HG02970 (cell line): Measurements from ENCODE around the gene ERICH6B.

Experiments
- ATAC-seq: cut with Tn5 transposase; IDR thresholded peaks from one replicate; pipeline ENCODE4 v1.9.1; 2021; ENCODE audit warnings: mild to moderate bottlenecking, moderate library complexity, moderate number of reproducible peaks; ENCODE audit not compliant: unreplicated experiment, low FRiP score

The ERICH6B gene

DNA sequence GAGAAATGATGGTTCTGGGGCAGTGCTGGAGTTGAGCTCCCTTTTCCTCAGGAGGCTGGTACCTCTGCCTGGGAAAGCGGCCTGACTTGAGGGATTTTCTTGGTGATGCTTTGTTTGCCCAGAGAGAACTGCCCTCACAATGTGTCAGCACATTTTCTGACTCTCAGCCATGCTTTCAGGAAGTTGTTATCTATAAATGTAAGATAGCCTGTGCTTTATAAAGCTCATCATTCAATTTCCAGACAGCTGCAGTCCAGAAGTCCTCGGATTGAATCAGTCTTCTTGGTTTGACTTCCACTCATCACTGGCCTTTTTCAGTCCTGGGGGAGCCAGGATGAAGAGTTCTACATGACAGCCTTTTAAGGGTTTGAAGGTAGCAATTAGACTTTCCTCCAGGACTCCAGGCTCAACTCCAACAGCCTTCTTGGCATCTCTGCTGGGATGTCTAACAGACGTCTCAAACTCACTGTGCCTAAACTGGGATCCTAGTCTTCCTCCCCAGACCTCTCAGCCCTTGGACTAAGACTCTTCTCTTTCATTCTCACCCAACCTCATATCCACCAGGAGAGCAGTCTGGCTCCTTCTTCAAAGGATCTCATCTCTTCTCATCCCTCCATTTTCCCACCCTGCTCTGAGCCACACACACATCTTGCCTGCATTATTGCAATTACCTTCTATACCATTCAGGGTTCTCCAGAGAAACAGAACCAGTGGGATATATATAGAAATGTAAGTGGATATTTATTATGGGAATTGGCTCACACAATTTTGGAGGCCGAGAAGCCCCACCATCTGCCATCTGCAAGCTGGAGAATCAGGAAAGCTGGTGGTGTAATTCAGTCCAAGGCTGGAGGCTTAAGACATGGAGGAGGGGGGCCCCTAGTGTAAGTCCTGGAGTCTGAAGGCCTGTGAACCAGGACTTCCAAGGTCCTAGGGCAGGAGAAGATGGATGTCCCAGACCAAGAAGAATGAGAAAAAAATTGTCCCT, 13.1 kb downstream of the ERICH6B start:
- ATAC-seq: no peak

DNA sequence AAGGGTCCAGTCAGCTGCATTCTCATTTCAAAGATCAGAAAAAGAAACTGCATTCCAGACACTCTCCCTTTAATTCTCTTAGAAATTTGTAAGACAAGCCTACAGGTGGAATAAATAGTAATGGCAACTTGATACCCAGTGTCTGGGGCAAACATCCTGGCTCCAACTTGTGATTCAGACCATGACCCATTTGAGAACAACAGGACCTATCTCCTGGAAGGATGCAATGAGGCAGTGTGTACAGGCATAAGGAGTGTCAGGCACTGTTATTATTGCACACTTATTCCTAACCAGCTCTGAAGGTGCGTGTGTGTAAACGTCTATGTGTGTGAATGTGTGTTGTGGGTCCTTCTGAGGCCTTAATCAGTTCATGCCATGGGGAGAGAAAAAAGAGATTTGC, 13.9 kb downstream of the ERICH6B start:
- no peak for ATAC-seq

DNA sequence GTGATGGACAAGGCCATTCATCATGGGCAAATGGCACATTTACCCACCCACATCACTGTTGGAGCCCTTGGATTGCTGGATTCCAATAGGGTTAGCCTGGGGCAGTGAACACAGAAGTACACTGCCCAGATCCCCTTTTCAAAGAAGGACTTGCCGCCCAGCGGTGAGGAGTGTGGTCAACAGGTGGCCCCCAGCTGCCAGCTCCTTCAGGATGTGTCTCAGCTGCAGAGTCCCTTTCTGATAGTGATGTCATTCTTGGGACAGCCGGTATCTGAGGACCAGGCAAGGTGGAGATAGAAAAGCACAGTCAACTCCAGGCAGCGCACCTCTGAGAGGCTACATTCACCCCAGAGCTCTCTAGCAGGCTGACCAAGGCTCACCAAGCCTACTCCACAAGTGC, 16.9 kb downstream of the ERICH6B start:
- no peak for ATAC-seq

DNA sequence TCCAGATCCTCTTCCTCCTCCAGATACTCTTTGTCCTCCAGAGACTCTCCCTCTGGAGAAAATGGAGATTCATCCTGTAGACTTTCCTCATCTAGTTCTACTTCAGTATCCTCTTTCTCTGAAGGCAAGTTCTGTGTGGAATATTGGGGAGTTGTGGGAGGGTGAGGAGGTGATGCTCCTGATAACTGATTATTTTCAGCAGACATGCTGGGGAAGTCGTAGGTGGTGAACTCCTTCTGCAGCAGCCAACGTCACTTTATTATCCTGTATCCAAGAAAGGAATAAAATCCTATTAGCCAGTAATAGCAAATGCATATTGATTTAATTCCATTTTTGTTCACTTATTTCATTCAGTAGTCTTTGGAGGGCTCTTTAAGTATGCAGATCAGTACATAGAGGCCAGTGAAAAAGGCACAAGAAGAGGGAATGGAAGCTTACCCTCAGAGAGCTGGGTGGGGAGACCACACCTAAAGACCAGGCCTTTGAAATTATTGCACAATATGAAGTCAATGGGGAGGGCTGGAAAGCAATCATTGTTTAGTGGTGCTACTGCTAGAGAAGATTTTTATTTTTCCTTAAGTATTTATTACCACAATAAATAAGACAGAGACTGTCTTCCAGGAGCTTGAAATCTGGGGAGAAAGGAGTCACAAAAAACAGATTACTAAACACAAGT, 18.6 kb downstream of the ERICH6B start:
- ATAC-seq: no peak

GRCh38 chr13:45595965-45596364, 19.6 kb downstream of the ERICH6B start:
- ATAC-seq: no peak

GRCh38 chr13:45594764-45595163, 20.8 kb downstream of the ERICH6B start:
- ATAC-seq: no peak

DNA sequence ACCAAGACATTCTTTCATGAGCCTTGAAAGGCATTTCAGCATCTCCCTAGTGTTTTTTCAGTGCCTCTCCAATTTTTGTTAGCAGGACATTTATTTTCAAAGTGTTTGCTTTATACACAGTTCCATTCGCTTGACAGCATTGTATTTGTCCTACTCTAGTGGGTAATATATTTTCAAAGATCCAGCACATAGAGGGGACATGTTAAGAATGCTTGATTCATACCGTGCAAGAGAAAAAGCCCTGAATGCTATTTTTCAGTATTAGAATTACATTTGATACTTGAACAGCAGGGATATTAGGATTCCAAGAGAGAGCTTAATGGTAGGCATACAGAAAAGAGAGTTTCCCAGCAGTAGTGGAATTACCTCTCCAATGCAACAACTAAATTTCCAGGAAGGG, 21.3 kb downstream of the ERICH6B start:
- ATAC-seq: no peak

- no peak for ATAC-seq
Measured at GRCh38 chr13:45592758-45593157, 22.8 kb downstream of the ERICH6B start.

DNA sequence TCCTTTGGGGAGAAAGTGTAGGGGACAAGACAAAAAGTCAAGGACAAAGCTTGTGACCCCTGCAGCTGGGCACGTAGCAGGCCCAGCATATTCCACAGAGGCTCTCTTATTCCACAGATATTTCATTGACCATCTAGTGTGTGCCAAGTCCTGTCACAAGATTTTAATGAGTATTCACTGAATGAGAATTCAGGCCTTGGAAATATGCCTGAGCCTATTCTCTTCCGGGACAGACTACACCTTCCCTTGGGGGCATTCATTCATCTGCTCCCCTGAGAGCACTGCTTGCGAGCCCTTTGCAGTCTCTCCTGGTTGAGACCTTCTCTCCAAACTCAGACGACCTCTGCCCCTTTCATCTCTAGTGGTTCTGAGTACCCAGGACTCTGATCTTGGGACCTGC, 25.5 kb downstream of the ERICH6B start:
- no peak for ATAC-seq

DNA sequence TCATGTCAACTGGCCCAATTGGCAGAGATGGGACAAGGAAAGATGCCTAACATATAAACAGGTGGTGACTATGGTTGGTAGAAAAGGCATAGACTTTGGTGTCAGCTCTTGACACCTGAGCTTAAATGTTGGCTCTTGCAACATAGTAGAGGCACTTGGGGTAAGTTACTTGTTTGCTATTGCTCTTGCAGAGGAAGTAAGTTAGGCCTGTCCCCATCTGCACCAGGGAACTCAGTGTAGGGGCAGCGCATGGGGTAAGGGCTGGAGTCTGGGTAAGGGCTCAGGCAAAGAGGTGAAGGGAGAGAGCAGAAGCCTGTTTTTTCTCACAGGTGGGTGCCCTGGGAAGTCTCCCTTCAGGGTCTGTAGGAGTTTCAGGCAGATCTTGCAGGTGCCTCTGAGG, 27.6 kb downstream of the ERICH6B start:
- no peak for ATAC-seq

DNA sequence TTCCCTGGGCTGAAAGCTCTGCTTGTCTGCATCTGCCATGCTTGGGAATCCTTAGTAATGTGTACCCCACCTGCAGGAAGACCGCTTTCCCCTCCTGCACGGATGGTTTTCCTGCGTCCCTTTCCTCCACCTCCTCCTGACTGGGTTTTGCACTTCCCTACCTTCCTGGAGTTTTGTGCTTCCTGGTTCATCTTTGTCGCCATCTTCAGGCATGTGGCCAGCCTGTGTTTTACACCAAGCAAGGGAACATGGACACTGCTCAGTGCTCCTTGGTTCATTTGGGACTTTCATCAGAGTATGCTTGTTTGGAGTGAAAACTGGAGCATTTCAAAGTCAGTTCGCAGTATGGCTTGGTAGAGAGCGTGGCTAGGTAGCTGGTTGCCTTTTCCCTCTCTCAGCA, 30.7 kb downstream of the ERICH6B start:
- ATAC-seq: no peak

- no peak for ATAC-seq
Measured at GRCh38 chr13:45582408-45583076, 33.0 kb downstream of the ERICH6B start.

- no peak for ATAC-seq
Measured at GRCh38 chr13:45576466-45576865, 39.1 kb downstream of the ERICH6B start.

- ATAC-seq: no peak
Measured at GRCh38 chr13:45575830-45576180, 39.7 kb downstream of the ERICH6B start.

- no peak for ATAC-seq
Measured at GRCh38 chr13:45575146-45575829, 40.3 kb downstream of the ERICH6B start.

DNA sequence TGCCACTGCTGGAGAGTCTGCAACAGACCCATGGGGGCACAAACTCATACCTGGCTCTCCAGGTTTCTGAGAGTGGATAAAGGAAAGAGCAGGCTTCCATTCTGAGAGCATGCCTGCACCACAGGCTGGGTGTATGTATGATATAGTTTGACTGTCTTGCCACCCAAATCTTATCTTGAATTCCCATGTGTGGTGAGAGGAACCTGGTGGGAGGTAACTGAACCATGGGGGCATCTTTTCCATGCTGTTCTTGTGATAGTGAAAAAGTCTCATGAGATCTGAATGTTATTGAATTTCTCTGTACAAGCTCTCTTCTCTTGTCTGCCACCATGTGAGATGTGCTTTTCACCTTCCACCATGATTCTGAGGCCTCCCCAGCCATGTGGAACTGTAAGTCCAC, 50.2 kb downstream of the ERICH6B start:
- no peak for ATAC-seq

DNA sequence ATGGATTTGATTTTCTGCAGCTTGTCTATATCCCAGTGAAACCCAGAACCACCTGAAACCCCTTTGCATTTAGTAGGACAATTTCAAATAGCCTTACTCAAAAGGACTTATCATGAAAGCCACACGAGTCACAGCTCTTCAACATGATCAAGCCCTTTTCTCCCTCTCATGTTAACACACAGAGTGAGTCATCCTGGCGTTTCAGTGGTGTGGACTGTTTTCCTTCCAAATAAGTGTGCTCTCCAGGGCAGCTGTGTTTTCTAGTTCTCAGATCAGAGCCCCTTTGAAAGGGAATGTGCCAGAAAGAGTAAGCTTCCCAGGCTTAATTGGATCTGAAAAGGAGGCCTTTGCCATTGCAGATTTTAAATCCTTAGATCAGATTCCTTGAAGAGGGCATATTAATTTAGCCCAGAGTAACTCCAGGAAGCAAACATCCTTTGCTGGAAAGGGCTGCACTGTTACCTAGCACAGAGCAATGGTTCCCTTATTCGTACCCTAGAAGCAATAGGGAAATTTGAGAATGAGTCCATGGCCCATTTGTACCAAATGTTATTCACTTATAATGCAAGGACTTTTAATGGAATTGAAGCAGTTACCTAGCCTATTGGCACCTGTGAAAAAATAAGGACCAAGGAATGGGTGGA, 51.3 kb downstream of the ERICH6B start:
- no peak for ATAC-seq

GRCh38 chr13:45554604-45555109, 60.9 kb downstream of the ERICH6B start:
- no peak for ATAC-seq

- ATAC-seq: no peak
Measured at GRCh38 chr13:45548281-45548680, 67.3 kb downstream of the ERICH6B start.

DNA sequence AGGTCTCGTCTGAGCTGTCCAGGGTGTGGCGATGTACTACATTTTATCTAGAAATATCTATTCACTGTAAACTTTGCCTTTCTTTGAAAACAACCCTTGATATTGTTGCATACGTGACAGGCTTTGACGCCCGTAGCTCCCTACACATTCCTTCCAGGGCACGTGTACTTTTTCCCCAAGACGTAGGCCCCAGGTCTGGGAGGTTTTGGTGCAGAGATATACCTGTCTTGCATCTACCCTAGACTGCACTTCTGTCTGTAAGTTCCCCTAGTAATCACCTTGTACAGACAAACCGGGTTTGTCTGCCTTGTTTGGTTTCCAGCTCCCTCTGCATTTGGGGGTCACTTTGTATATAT, 69.2 kb downstream of the ERICH6B start:
- ATAC-seq: no peak
